ENCODE results near the gene C3orf62.

Gene C3orf62

DNA sequence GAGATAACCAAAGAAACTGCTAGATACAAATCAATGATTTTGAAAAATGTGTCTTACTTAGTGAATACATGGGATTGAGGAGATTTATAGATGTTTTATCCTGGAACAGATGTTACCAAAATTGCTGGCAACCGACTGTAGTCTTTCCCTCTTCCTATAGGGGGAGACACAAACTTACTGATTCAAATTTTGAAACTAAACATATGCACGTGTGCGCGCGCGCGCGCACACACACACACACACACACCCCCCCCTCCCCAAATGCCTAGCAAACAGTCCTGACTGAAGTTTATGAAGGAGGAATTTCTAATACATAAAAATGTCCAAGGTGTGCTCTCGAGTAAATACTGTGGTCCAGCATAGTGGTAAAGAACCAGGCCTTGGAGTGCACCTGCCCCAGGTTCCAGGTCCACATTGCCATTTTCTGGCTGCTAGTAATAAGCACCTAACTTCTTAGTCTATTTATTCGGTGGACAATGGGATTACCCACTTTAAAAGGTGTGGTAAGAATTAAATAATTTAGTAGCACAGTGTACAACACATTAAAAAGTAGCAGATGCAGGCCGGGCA lies 18.5 kb upstream of the C3orf62 start:
- peaks cover 31% of the 10 kb centered on the region for H3K36me3 ChIP-seq (ENCODE audit: control insufficient read depth, insufficient read depth, low read length)
- peaks cover 9% of the 10 kb centered on the region for H3K4me1 ChIP-seq (ENCODE audit: control insufficient read depth, insufficient read depth, low read length)

DNA sequence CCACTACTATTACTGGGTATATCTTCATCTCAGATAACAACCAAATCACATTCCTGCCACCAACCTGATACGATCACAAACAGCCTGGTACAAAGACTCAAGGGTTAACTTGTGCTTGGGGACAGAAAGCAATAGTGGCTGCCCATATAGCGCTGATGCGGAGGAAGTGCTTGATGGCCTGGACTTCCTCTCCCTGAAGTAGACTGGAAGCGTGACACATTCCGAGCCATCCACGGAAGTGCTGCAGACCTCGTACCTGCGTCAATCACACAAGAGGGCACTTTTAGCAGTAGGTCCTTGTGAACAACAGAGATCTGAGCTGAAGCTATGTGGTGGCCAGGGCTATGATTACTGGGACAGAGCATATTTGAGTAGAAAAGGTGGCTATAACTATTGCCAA lies 17.3 kb upstream of the C3orf62 start:
- Histone ChIP-seq H3K4me1 (ENCODE audit: control insufficient read depth, insufficient read depth, low read length) (peaks cover 9% of the 10 kb centered on the region), H3K36me3 (ENCODE audit: control insufficient read depth, insufficient read depth, low read length) (peaks cover 38% of the 10 kb centered on the region), H3K27ac (ENCODE audit: low read depth, low read length) (no peak overlapping the region), H3K27me3 (ENCODE audit: control insufficient read depth, insufficient read depth, low read length) (no peaks in the 10 kb centered on the region), H3K4me3 (ENCODE audit: low read length) (no peak overlapping the region), H3K9ac (ENCODE audit: low read length) (no peak overlapping the region)

More for the DNA sequence above, 18.5 kb upstream of the C3orf62 start:
- no peak overlapping the region for H3K9ac ChIP-seq (ENCODE audit: low read length)
- H3K4me3 ChIP-seq (ENCODE audit: low read length), result no peak overlapping the region
- peak overlapping the region; percentile 34 for H3K27ac ChIP-seq (ENCODE audit: low read depth, low read length)
- no peaks in the 10 kb centered on the region for H3K27me3 ChIP-seq (ENCODE audit: control insufficient read depth, insufficient read depth, low read length)

- no peak overlapping the region for H3K9ac ChIP-seq (ENCODE audit: low read length)
- no peak overlapping the region for H3K27ac ChIP-seq (ENCODE audit: low read depth, low read length)
- H3K36me3 ChIP-seq (ENCODE audit: control insufficient read depth, insufficient read depth, low read length), result peaks cover 44% of the 10 kb centered on the region
- no peaks in the 10 kb centered on the region for H3K27me3 ChIP-seq (ENCODE audit: control insufficient read depth, insufficient read depth, low read length)
- no peak overlapping the region for H3K4me3 ChIP-seq (ENCODE audit: low read length)
- H3K4me1 ChIP-seq (ENCODE audit: control insufficient read depth, insufficient read depth, low read length), result no peaks in the 10 kb centered on the region
Measured at GRCh38 chr3:49283997-49284396, 7.0 kb upstream of the C3orf62 start.

DNA sequence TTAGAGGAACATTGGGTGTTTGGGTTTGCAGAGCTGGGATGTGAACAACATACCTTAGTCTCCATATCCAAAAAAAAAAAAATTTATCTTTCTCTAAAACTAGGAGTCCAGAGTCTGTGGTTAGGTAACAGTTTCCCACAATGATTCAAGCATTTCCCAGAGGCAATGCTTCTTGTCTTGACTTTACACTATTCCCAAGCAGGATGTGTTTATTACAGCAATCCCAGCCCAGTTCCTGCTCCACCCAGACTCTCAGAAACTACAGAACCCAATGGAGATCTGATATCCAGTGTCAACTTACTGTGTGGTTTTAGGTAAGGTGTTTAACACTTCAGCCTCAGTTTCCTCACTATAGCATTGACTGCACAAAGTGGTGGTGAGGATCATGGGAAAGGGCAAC lies 2.3 kb upstream of the C3orf62 start:
- peaks cover 14% of the 10 kb centered on the region for H3K36me3 ChIP-seq (ENCODE audit: control insufficient read depth, insufficient read depth, low read length)
- H3K4me3 ChIP-seq (ENCODE audit: low read length), result no peak overlapping the region
- no peaks in the 10 kb centered on the region for H3K27me3 ChIP-seq (ENCODE audit: control insufficient read depth, insufficient read depth, low read length)
- no peak overlapping the region for H3K9ac ChIP-seq (ENCODE audit: low read length)
- peaks cover 11% of the 10 kb centered on the region for H3K4me1 ChIP-seq (ENCODE audit: control insufficient read depth, insufficient read depth, low read length)
- peak overlapping the region; percentile 1 for H3K27ac ChIP-seq (ENCODE audit: low read depth, low read length)

- H3K36me3 ChIP-seq (ENCODE audit: control insufficient read depth, insufficient read depth, low read length), result peaks cover 6% of the 10 kb centered on the region
- H3K27me3 ChIP-seq (ENCODE audit: control insufficient read depth, insufficient read depth, low read length), result no peaks in the 10 kb centered on the region
- H3K4me1 ChIP-seq (ENCODE audit: control insufficient read depth, insufficient read depth, low read length), result peaks cover 11% of the 10 kb centered on the region
- H3K27ac ChIP-seq (ENCODE audit: low read depth, low read length), result peak overlapping the region; percentile 98
- H3K9ac ChIP-seq (ENCODE audit: low read length), result no peak overlapping the region
- H3K4me3 ChIP-seq (ENCODE audit: low read length), result no peak overlapping the region
Measured at GRCh38 chr3:49278548-49278947, 1.5 kb upstream of the C3orf62 start.

DNA sequence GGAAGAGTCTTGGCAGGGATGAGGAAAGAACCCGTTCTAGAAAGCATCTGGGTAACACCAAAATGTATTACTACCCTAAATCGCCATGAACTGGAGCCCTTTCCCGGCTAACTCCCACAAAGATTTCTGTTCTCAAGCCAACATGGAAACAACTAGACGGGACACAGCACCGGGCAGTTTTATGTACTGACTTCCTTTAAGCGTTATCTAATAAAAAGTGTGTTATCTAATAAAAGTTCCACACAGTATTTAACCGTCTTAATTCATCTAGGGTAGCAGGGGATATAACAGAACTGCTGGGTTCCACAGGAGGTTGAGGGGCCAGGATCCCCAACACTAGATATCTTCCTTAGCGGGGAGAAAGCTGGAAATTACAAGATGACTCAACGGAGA lies 347 bp upstream of the C3orf62 start:
- Histone ChIP-seq H3K36me3 (ENCODE audit: control insufficient read depth, insufficient read depth, low read length) (peaks cover 2% of the 10 kb centered on the region), H3K4me1 (ENCODE audit: control insufficient read depth, insufficient read depth, low read length) (peaks cover 11% of the 10 kb centered on the region), H3K9ac (ENCODE audit: low read length) (peak overlapping the region; percentile 80), H3K27ac (ENCODE audit: low read depth, low read length) (peak overlapping the region; percentile 98), H3K27me3 (ENCODE audit: control insufficient read depth, insufficient read depth, low read length) (no peaks in the 10 kb centered on the region), H3K4me3 (ENCODE audit: low read length) (peak overlapping the region; percentile 81)

- no peak overlapping the region for H3K27ac ChIP-seq (ENCODE audit: low read depth, low read length)
Measured at GRCh38 chr3:49273825-49274532, 3.1 kb downstream of the C3orf62 start.

GRCh38 chr3:49271047-49271446 lies 6.0 kb downstream of the C3orf62 start:
- Histone ChIP-seq H3K27me3 (ENCODE audit: control insufficient read depth, insufficient read depth, low read length) (no peaks in the 10 kb centered on the region), H3K27ac (ENCODE audit: low read depth, low read length) (no peak overlapping the region), H3K9ac (ENCODE audit: low read length) (no peak overlapping the region), H3K4me1 (ENCODE audit: control insufficient read depth, insufficient read depth, low read length) (peaks cover 6% of the 10 kb centered on the region), H3K36me3 (ENCODE audit: control insufficient read depth, insufficient read depth, low read length) (no peaks in the 10 kb centered on the region), H3K4me3 (ENCODE audit: low read length) (no peak overlapping the region)

More at GRCh38 chr3:49273825-49274532, 3.1 kb downstream of the C3orf62 start:
- no peak overlapping the region for H3K9ac ChIP-seq (ENCODE audit: low read length)
- peaks cover 11% of the 10 kb centered on the region for H3K4me1 ChIP-seq (ENCODE audit: control insufficient read depth, insufficient read depth, low read length)
- no peaks in the 10 kb centered on the region for H3K36me3 ChIP-seq (ENCODE audit: control insufficient read depth, insufficient read depth, low read length)
- no peaks in the 10 kb centered on the region for H3K27me3 ChIP-seq (ENCODE audit: control insufficient read depth, insufficient read depth, low read length)
- H3K4me3 ChIP-seq (ENCODE audit: low read length), result no peak overlapping the region

GRCh38 chr3:49270156-49270500 lies 6.9 kb downstream of the C3orf62 start:
- H3K27me3 ChIP-seq (ENCODE audit: control insufficient read depth, insufficient read depth, low read length), result no peaks in the 10 kb centered on the region
- H3K4me3 ChIP-seq (ENCODE audit: low read length), result no peak overlapping the region
- H3K9ac ChIP-seq (ENCODE audit: low read length), result no peak overlapping the region
- no peak overlapping the region for H3K27ac ChIP-seq (ENCODE audit: low read depth, low read length)
- H3K4me1 ChIP-seq (ENCODE audit: control insufficient read depth, insufficient read depth, low read length), result peaks cover 2% of the 10 kb centered on the region
- H3K36me3 ChIP-seq (ENCODE audit: control insufficient read depth, insufficient read depth, low read length), result no peaks in the 10 kb centered on the region

GRCh38 chr3:49269443-49270155 lies 7.4 kb downstream of the C3orf62 start:
- Histone ChIP-seq H3K9ac (ENCODE audit: low read length) (no peak overlapping the region), H3K27ac (ENCODE audit: low read depth, low read length) (no peak overlapping the region), H3K4me3 (ENCODE audit: low read length) (no peak overlapping the region), H3K4me1 (ENCODE audit: control insufficient read depth, insufficient read depth, low read length) (peaks cover 2% of the 10 kb centered on the region), H3K27me3 (ENCODE audit: control insufficient read depth, insufficient read depth, low read length) (no peaks in the 10 kb centered on the region), H3K36me3 (ENCODE audit: control insufficient read depth, insufficient read depth, low read length) (no peaks in the 10 kb centered on the region)

DNA sequence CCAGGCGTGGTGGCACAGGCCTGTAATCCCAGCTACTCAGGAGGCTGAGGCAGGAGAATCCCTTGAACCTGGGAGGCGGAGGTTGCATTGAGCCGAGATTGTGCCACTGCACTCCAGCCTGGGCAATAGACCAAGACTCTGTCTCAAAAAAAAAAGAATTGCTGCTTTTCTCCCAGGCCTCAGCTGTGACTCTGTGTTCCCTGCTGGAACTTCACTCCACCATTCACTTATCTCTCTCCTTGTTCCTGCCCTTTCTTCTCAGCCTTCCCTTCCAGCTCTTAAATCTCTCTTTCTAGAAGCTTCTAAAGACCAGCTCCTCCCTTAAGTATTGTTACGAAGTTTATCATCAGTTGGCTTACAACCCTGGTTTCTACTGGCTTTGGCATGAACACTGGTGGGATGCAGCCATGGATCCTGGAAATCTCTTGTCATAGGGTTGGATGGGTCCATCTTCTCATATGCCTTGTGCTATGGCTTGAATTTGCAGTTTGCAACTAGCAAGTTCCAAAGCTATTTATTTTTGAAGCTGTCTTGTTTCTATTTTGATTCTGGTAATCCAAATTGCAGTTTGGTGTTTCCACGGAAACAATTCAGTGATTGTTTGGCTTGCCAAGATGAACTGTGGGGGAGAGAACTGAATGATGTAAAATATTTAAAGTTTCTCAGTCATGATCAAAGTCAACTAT lies 10.5 kb downstream of the C3orf62 start:
- no peak overlapping the region for H3K9ac ChIP-seq (ENCODE audit: low read length)
- peaks cover 2% of the 10 kb centered on the region for H3K4me1 ChIP-seq (ENCODE audit: control insufficient read depth, insufficient read depth, low read length)
- no peak overlapping the region for H3K4me3 ChIP-seq (ENCODE audit: low read length)
- H3K27ac ChIP-seq (ENCODE audit: low read depth, low read length), result no peak overlapping the region
- H3K36me3 ChIP-seq (ENCODE audit: control insufficient read depth, insufficient read depth, low read length), result no peaks in the 10 kb centered on the region
- H3K27me3 ChIP-seq (ENCODE audit: control insufficient read depth, insufficient read depth, low read length), result no peaks in the 10 kb centered on the region

DNA sequence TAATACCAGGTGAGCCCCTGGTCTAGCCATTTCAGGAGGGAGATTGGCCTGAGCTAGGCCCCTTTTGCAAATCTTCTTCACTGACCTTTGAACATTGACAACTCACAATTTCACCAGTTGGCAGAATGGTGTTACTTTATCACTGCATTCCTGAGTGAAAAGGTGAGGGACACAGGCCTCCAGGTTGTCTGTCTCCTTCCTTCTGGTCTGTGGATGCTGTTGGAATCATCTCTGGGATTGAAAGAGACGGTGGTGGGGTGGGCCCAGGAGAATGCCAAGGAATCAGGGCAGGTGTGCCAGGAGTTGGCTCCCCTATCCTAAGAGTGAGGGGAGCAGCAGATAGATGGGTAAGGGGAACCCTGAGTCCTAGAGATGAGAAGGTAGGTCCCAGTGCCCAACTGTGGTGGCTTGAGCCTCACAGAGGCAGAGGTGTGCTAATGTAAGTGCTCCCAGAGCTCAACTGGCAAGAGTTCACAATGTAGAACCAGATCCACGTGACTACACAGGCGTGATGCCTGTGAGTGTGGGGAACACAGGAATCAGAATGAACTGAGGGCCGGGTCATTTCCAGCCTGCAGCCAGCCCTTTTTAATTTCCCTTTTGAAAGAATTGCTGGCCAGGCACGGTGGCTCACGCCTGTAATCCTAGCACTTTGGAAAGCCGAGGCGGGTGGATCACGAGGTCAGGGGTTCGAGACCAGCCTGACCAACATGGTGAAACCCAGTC lies 11.2 kb downstream of the C3orf62 start:
- H3K4me1 ChIP-seq (ENCODE audit: control insufficient read depth, insufficient read depth, low read length), result peaks cover 2% of the 10 kb centered on the region

More for the DNA sequence above, 11.2 kb downstream of the C3orf62 start:
- no peak overlapping the region for H3K4me3 ChIP-seq (ENCODE audit: low read length)
- H3K27me3 ChIP-seq (ENCODE audit: control insufficient read depth, insufficient read depth, low read length), result no peaks in the 10 kb centered on the region
- no peaks in the 10 kb centered on the region for H3K36me3 ChIP-seq (ENCODE audit: control insufficient read depth, insufficient read depth, low read length)
- no peak overlapping the region for H3K9ac ChIP-seq (ENCODE audit: low read length)
- no peak overlapping the region for H3K27ac ChIP-seq (ENCODE audit: low read depth, low read length)

Measured in rectal smooth muscle tissue (tissue), 1 donor.